Parathyroid adenoma (tissue), 2 donors: ENCODE data around the gene CXXC5.

Experiments used
- H2AFZ ChIP-seq: fragments of 300-600 bp; sonication (generic); one replicate; pipeline ENCODE4 v1.7.0; 2017; ENCODE audit warnings: antibody characterized with exemption, mild to moderate bottlenecking
- H3K27ac ChIP-seq: fragments of 300-600 bp; sonication (generic); one replicate; pipeline ENCODE4 v1.7.0; 2017
- H3K27me3 ChIP-seq: fragments of 300-600 bp; sonication (generic); one replicate; pipeline ENCODE4 v1.7.0; 2017; ENCODE audit warnings: low read length; ENCODE audit not compliant: control insufficient read depth, insufficient read depth
- H3K36me3 ChIP-seq: fragments of 300-600 bp; sonication (generic); one replicate; pipeline ENCODE4 v1.7.0; 2017; ENCODE audit warnings: low read length; ENCODE audit not compliant: control insufficient read depth, insufficient read depth
- H3K4me1 ChIP-seq: fragments of 300-600 bp; sonication (generic); one replicate; pipeline ENCODE4 v1.7.0; 2017; ENCODE audit warnings: control low read depth
- H3K4me2 ChIP-seq: fragments of 300-600 bp; sonication (generic); one replicate; pipeline ENCODE4 v1.7.0; 2017; ENCODE audit warnings: low read length
- H3K4me3 ChIP-seq: fragments of 300-600 bp; sonication (generic); one replicate; pipeline ENCODE4 v1.7.0; 2017; ENCODE audit warnings: low read depth, low read length
- H3K79me2 ChIP-seq: fragments of 300-600 bp; sonication (generic); one replicate; pipeline ENCODE4 v1.7.0; 2017; ENCODE audit warnings: control low read depth
- H3K9ac ChIP-seq: fragments of 300-600 bp; sonication (generic); one replicate; pipeline ENCODE4 v1.7.0; 2017; ENCODE audit warnings: mild to moderate bottlenecking
- H3K9me3 ChIP-seq: fragments of 300-600 bp; sonication (generic); one replicate; pipeline ENCODE4 v1.7.0; 2017; ENCODE audit warnings: low read length; ENCODE audit not compliant: control insufficient read depth
- CTCF ChIP-seq: fragments of 300-600 bp; sonication (generic); IDR thresholded peaks from one replicate; pipeline ENCODE4 v1.7.0; 2017; ENCODE audit warnings: antibody characterized with exemption, mild to moderate bottlenecking
- donor health status: primary hyperparathyroidism.

CXXC5 gene

GRCh38 chr5:139658501-139658927, 10.4 kb downstream of the CXXC5 start:
- H3K27ac ChIP-seq: peak overlapping the region; percentile 92
- H3K79me2 ChIP-seq: peaks cover 57% of the 10 kb centered on the region
- no peak overlapping the region for H3K4me2 ChIP-seq
- no peaks in the 10 kb centered on the region for H3K27me3 ChIP-seq
- no peak for TF ChIP-seq CTCF
- no peaks in the 10 kb centered on the region for H3K9me3 ChIP-seq
- H3K4me1 ChIP-seq: peaks cover 87% of the 10 kb centered on the region
- no peak overlapping the region for H3K9ac ChIP-seq
- no peak overlapping the region for H2AFZ ChIP-seq
- H3K36me3 ChIP-seq: no peaks in the 10 kb centered on the region
- H3K4me3 ChIP-seq: no peak overlapping the region

DNA sequence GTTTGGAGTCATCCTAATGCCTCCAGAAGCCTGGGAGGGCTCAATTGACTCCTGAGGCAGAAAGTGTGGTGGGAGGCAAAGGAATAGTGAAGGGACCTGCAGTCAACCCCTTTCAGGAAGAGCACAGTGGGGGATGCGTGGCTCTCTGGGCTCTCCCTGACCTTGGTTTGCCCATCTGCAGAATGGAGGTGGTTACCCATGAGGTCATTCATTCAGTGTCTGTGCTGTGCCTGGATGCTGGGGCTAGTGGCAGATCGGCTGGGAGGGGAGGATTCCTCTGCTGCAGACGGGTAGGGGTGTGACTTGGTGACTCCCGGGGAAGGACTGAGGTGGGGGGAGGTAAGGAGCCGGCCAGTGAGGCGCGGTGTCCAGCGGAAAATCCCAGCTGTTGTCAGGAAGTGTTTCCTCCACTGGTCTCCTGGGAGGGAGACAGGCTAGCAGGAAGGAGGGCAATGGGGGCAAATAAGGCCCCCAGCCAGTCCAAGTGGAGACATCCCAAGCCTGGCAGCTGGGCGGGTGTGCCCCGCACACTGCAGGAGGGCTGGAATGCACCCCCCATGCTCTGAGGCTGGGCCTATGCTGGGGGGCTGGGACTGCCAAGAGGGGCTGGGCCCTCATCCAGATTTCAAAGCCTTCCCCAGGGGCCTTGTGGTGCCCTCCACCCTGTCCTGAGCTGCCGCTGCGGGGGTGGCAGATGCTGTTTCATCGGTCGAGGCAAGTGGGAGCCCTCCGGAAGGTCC, 10.9 kb downstream of the CXXC5 start:
- H2AFZ ChIP-seq: peak overlapping the region; percentile 16
- no peak for TF ChIP-seq CTCF
- peak overlapping the region; percentile 66 for H3K4me2 ChIP-seq
- no peak overlapping the region for H3K4me3 ChIP-seq
- H3K4me1 ChIP-seq: peaks cover 86% of the 10 kb centered on the region
- peak overlapping the region; percentile 23 for H3K9ac ChIP-seq
- peaks cover 56% of the 10 kb centered on the region for H3K79me2 ChIP-seq
- no peaks in the 10 kb centered on the region for H3K27me3 ChIP-seq
- H3K9me3 ChIP-seq: no peaks in the 10 kb centered on the region
- no peaks in the 10 kb centered on the region for H3K36me3 ChIP-seq
- peak overlapping the region; percentile 92 for H3K27ac ChIP-seq

GRCh38 chr5:139659695-139660101, 11.5 kb downstream of the CXXC5 start:
- Histone ChIP-seq H3K9me3 (no peaks in the 10 kb centered on the region), H3K36me3 (no peaks in the 10 kb centered on the region), H2AFZ (peak overlapping the region; percentile 16), H3K4me2 (peak overlapping the region; percentile 66), H3K27ac (peak overlapping the region; percentile 92), H3K9ac (peak overlapping the region; percentile 23), H3K27me3 (no peaks in the 10 kb centered on the region), H3K79me2 (peaks cover 55% of the 10 kb centered on the region), H3K4me3 (peak overlapping the region; percentile 40), H3K4me1 (peaks cover 86% of the 10 kb centered on the region)
- TF ChIP-seq CTCF: no peak

DNA sequence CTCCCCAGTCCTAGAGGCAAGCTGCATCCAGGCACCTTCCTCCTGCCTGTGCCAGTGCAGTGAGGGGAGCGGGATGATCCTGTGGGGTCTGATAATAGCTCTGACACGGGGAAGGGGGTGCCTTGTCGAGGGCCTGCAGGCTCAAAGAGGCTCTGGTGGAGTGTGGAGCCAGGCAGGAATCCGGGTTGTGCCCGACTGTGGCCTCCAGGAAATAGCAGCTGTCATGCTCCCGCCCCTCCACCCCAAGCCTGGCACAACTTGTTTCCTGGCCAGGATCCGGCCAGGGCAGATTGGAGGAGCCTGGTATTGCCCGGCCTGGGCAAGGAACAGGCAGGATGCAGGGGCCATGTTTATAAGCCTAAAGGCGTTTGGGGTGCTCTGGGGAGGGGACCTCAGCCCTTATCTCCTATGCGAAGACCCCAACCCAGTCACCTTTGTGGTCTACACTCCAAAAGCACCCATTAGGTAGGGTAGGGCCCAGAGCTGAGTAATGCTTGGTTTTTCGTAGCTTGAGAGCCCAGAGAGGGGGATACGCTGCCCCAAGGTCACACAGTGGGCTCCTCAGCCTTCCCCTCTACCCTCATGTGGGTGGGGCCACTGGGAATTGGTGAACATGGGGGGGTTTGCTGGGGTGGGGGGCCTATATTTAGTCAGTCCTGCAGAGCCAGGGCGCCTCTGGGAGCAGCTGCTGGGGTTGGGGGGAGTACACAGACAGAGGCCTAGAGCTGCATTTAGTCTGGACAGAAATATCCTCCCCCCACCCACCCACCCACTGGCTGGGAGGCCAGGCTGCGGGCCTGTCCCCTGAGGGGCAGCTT, 12.2 kb downstream of the CXXC5 start:
- Histone ChIP-seq H3K27ac (peak overlapping the region; percentile 92), H3K4me3 (peak overlapping the region; percentile 40), H3K4me1 (peaks cover 87% of the 10 kb centered on the region), H3K9ac (no peak overlapping the region), H3K9me3 (no peaks in the 10 kb centered on the region), H3K79me2 (peaks cover 59% of the 10 kb centered on the region), H3K27me3 (no peaks in the 10 kb centered on the region), H3K4me2 (peak overlapping the region; percentile 66), H3K36me3 (no peaks in the 10 kb centered on the region), H2AFZ (peak overlapping the region; percentile 16)
- TF ChIP-seq CTCF: no peak
